Nucleus accumbens (tissue), 56 donors: ENCODE results near the gene ZNF69.
"Not testable (repeated sequence)": the region's sequence is repeated elsewhere in the genome, so short reads cannot be mapped to it uniquely, and the experiment has no call there.

Experiments used
- DNase-seq, 56 donors: peaks; one replicate each; lab custom pipeline; 2025; lab: John Stamatoyannopoulos, UW

Gene ZNF69

DNA sequence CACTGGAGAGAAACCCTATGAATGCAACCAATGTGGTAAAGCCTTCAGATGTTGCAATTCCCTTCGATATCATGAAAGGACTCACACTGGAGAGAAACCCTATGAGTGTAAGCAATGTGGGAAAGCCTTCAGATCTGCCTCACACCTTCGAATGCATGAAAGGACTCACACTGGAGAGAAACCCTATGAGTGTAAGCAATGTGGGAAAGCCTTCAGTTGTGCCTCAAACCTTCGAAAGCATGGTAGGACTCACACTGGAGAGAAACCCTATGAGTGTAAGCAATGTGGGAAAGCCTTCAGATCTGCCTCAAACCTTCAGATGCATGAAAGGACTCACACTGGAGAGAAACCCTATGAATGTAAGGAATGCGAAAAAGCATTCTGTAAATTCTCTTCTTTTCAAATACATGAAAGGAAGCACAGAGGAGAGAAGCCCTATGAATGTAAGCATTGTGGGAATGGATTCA lies 62.1 kb downstream of the ZNF69 start:
- DNase-seq = not testable (repeated sequence)

DNA sequence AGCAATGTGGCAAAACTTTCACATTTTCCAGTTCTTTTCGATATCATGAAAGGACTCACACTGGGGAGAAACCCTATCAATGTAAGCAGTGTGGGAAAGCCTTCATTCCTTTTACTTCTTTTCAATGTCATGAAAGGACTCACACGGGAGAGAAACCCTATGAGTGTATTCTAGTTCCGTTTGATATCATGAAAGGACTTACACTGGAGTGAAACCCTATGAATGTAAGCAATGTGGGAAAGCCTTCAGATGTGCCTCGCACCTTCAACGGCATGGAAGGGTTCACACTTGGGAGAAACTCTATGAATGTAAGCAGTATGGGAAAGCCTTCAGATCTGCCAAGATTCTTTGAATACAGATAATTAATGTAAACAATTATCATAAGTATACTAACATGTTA lies 62.7 kb downstream of the ZNF69 start:
- DNase-seq = no peak
